Measurements from ENCODE around the gene GABRA4.

DNA sequence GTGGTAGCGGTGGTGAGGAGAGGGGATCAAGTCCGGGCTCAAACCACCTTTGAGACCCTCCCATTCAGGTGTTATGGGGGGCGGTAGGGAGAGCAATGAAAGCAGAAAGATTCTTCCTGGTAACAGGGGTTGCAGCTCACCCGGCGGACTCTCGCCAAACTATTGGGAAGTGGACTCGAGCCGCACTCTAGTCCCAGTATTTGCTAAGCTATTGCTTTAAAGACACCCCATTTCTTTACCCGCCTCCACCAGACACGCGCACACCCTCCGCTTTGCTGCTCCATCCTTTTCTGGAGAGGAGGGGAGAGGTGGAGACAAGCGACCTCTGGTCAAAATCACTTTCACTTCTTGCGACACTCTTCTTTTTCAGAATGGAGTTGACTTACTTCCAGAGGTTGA, 625 bp upstream of the GABRA4 start:
- TF ChIP-seq POLR2A (IDR thresholded peaks at IDR 0.05), result no peak
- TF ChIP-seq, protein P1, sequence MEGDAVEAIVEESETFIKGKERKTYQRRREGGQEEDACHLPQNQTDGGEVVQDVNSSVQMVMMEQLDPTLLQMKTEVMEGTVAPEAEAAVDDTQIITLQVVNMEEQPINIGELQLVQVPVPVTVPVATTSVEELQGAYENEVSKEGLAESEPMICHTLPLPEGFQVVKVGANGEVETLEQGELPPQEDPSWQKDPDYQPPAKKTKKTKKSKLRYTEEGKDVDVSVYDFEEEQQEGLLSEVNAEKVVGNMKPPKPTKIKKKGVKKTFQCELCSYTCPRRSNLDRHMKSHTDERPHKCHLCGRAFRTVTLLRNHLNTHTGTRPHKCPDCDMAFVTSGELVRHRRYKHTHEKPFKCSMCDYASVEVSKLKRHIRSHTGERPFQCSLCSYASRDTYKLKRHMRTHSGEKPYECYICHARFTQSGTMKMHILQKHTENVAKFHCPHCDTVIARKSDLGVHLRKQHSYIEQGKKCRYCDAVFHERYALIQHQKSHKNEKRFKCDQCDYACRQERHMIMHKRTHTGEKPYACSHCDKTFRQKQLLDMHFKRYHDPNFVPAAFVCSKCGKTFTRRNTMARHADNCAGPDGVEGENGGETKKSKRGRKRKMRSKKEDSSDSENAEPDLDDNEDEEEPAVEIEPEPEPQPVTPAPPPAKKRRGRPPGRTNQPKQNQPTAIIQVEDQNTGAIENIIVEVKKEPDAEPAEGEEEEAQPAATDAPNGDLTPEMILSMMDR (IDR thresholded peaks at IDR 0.05), result no peak
